LNCaP clone FGC (cell line): ENCODE measurements around the gene RGS18.
"Not testable (repeated sequence)": the region's sequence is repeated elsewhere in the genome, so short reads cannot be mapped to it uniquely, and the experiment has no call there.

Source experiments
- DNase-seq: peaks from one replicate; pipeline ENCODE4 v3.0.0-alpha.2; 2011; ENCODE audit warnings: low read depth
- H3K4me3 ChIP-seq: 2 replicates; pipeline ENCODE4 v1.5.1; 2011; ENCODE audit warnings: mild to moderate bottlenecking, low read depth, low read length, control low read depth
- TF ChIP-seq, protein P1 (sequence below): IDR thresholded peaks from 2 replicates; pipeline ENCODE4 v1.5.1; 2012; ENCODE audit warnings: mild to moderate bottlenecking; ENCODE audit not compliant: control insufficient read depth, insufficient read depth; ENCODE audit errors: extremely low read depth

The RGS18 gene

DNA sequence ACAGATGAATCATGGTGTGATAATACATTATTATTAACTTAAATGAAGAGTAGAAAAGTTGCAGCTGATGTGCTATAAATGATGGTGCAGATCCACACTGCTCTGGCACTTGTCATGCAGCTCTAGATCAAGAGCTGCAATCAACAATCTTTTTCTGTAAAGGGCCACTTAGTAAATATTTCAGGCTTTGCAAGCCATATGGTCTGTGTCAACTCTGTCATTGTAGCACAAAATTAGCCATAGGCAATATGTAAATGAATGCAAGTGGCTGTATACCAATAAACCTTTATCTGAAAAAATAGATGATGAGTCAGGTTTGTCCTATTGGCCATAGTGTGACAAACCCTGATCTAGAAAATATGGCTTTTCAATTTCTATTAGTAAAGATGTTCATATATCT, 66.6 kb downstream of the RGS18 start:
- no peak overlapping the region for H3K4me3 ChIP-seq
- TF ChIP-seq, protein P1, sequence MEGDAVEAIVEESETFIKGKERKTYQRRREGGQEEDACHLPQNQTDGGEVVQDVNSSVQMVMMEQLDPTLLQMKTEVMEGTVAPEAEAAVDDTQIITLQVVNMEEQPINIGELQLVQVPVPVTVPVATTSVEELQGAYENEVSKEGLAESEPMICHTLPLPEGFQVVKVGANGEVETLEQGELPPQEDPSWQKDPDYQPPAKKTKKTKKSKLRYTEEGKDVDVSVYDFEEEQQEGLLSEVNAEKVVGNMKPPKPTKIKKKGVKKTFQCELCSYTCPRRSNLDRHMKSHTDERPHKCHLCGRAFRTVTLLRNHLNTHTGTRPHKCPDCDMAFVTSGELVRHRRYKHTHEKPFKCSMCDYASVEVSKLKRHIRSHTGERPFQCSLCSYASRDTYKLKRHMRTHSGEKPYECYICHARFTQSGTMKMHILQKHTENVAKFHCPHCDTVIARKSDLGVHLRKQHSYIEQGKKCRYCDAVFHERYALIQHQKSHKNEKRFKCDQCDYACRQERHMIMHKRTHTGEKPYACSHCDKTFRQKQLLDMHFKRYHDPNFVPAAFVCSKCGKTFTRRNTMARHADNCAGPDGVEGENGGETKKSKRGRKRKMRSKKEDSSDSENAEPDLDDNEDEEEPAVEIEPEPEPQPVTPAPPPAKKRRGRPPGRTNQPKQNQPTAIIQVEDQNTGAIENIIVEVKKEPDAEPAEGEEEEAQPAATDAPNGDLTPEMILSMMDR: no peak
- DNase-seq: no peak

DNA sequence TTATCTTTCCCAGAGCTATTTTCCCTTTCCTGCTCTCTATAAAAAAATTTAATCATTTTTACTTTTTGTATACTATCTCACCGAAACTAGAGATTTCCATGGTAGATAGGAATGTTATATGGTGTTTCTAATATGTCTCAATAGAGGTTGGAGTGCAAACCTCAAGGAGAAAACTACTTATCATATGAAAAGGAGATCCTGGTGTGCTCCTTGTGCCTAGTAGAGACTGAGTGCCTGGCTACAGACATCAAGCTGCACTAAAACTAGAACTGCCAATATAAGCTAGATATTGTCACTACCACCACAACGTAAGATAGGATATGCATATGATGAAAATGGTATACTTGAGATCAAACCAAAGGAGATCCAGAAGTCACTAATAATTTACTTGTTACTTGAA, 67.0 kb downstream of the RGS18 start:
- TF ChIP-seq, protein P1: no peak
- DNase-seq: no peak
- no peak overlapping the region for H3K4me3 ChIP-seq

DNA sequence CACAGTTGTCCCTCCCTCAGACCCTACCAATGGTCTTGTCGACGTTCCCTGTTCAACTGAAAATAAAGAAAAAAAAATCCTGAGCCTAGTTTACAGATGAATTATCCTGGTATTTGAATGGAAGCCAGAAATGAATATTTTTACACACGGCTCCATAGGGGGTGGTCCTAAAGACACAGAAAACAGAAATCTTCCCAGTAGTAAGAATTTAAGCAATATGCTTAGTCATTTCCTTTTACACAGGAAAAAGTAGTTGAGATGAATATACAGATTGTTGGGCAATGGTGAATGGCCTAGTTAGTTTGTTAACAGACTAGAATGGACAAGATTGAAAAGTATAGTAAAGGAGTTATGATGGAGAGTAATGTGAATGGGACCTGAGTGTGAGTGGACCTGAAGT, 67.4 kb downstream of the RGS18 start:
- no peak overlapping the region for H3K4me3 ChIP-seq
- no peak for DNase-seq
- TF ChIP-seq, protein P1: no peak

- H3K4me3 ChIP-seq: no peak overlapping the region
- TF ChIP-seq, protein P1: no peak
- no peak for DNase-seq
Observed at GRCh38 chr1:192227330-192227729, 69.1 kb downstream of the RGS18 start.

DNA sequence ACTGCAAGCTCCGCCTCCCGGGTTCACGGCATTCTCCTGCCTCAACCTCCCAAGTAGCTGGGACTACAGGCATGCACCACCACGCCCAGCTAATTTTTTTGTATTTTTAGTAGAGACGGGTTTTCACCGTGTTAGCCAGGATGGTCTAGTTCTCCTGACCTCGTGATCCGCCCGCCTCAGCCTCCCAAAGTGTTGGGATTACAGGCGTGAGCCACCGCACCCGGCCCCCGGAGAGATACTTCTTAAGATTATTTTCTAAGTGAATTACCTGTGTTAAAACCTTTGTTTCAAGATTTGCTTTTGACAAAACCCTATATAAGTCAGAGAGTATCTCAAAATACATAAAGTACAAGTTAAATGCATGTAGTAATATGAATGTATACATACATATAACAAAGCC, 69.7 kb downstream of the RGS18 start:
- DNase-seq, H3K4me3 ChIP-seq: not testable (repeated sequence)

DNA sequence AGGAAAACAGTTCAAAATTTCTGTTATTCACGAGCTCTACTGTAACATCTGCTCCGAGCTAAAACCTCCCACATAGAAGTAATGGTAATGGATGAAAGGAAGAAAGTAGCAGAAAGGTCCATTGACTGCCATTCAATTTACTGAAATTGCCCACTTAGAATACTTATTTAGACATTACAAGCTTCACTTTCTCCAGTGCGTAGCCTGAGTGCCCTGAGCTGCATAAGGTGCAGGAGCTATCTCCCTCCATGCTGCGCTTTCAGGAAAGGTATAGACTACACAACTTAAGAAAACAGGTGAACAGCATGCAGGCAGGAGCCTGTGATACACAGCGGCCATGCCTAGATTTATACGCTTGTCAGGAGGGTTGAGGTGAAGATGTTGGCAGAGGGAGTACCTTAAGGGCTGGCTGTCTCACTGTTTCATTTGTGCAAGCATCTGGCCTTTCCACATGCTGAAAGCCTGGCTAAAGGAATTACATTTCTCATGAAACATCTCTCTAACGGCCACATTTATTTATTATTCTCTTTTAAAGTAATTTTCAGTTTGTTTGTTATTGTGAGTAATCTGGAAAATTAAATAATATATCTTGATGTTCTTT, 74.7 kb downstream of the RGS18 start:
- DNase-seq: no peak
- H3K4me3 ChIP-seq: no peak overlapping the region
- TF ChIP-seq, protein P1: no peak

- TF ChIP-seq, protein P1: no peak
- DNase-seq: no peak
- H3K4me3 ChIP-seq: no peak overlapping the region
Observed at GRCh38 chr1:192235127-192235526, 76.9 kb downstream of the RGS18 start.
